AG04450 (cell line): ENCODE results near the gene NPBWR2. TPM values are rescaled to one million over a fixed set of nuclear protein-coding genes. Genes with fewer than 3 reads are reported as not detected.

Experiments used
- CTCF ChIA-PET: fragments of 300-600, 350-600 bp; formaldehyde crosslinking; extraction: SDS; loops from one replicate; lab custom pipeline; 2022; ENCODE audit warnings: antibody characterized with exemption, inconsistent platforms; lab: Charles Lee
- POLR2A ChIA-PET: fragments of 350-600 bp; formaldehyde crosslinking; extraction: SDS; loops from one replicate; lab custom pipeline; 2021; ENCODE audit warnings: antibody characterized with exemption, inconsistent platforms; lab: Yijun Ruan, JAX
- DNase-seq: peaks from one replicate; pipeline ENCODE4 v3.0.0-alpha.2; 2011; ENCODE audit warnings: low read depth, low spot score
- H3K27ac ChIP-seq: one replicate; pipeline ENCODE4 v1.5.1; 2012; ENCODE audit warnings: low read depth, low read length, control low read depth
- H3K27me3 ChIP-seq: one replicate; pipeline ENCODE4 v1.6.0; 2012; ENCODE audit warnings: low read length; ENCODE audit not compliant: control insufficient read depth, insufficient read depth
- H3K4me3 ChIP-seq: 2 replicates; pipeline ENCODE4 v1.5.1; 2011; ENCODE audit warnings: mild to moderate bottlenecking, low read depth, low read length, control low read depth
- H3K9me3 ChIP-seq: 2 replicates; pipeline ENCODE4 v1.5.1; 2012; ENCODE audit warnings: low read length; ENCODE audit not compliant: control insufficient read depth, insufficient read depth
- CTCF ChIP-seq: IDR thresholded peaks from 2 replicates; pipeline ENCODE4 v1.5.1; 2011; ENCODE audit warnings: low read depth, low read length, control low read depth, inconsistent platforms
- polyA plus RNA-seq: library from polyadenylated mRNA; depleted of rRNA; stranded (reverse); fragments of >200 nt; gene quantifications from 2 replicates; pipeline ENCODE4 v1.2.3, GENCODE V29; 2011

Gene NPBWR2
- polyA plus RNA-seq, 1 experiment, result not detected

- Histone ChIP-seq H3K27me3 (peaks cover 19% of the 10 kb centered on the region), H3K4me3 (no peak overlapping the region), H3K9me3 (no peaks in the 10 kb centered on the region; the same call in 1 of the 2 replicates), H3K27ac (no peak overlapping the region)
- ChIA-PET POLR2A (no interaction called here), CTCF (interaction anchor here (0.9 kb wide), 1 partner anchor 10 kb away, joined by 9 read pairs; no protein-coding TSS in a partner anchor)
- no peak for DNase-seq
- TF ChIP-seq CTCF, result no peak
Observed at GRCh38 chr20:64112691-64113443, 5.5 kb upstream of the NPBWR2 start.

GRCh38 chr20:64111841-64112641 is 4.7 kb upstream of the NPBWR2 start:
- ChIA-PET CTCF (no interaction called here), POLR2A (no interaction called here)
- Histone ChIP-seq H3K27me3 (peaks cover 25% of the 10 kb centered on the region), H3K4me3 (no peak overlapping the region), H3K27ac (no peak overlapping the region), H3K9me3 (no peaks in the 10 kb centered on the region; the same call in 1 of the 2 replicates)
- TF ChIP-seq CTCF, result no peak
- no peak for DNase-seq

GRCh38 chr20:64110411-64111068 is 3.2 kb upstream of the NPBWR2 start:
- peaks cover 23% of the 10 kb centered on the region for H3K27me3 ChIP-seq
- peaks cover 4% of the 10 kb centered on the region; the same call in 1 of the 2 replicates for H3K9me3 ChIP-seq
- no peak for TF ChIP-seq CTCF
- no peak overlapping the region for H3K27ac ChIP-seq
- ChIA-PET POLR2A (no interaction called here), CTCF (interaction anchor here (2.0 kb wide), 1 partner anchor 11 kb away, joined by 8 read pairs; no protein-coding TSS in a partner anchor)
- DNase-seq, result no peak
- H3K4me3 ChIP-seq, result no peak overlapping the region

- Histone ChIP-seq H3K27me3 (peaks cover 24% of the 10 kb centered on the region), H3K4me3 (no peak overlapping the region), H3K27ac (no peak overlapping the region), H3K9me3 (peaks cover 4% of the 10 kb centered on the region; the same call in 1 of the 2 replicates)
- POLR2A ChIA-PET, result no interaction called here
- CTCF ChIA-PET, result interaction anchor here (2.0 kb wide), 1 partner anchor 11 kb away, joined by 8 read pairs; no protein-coding TSS in a partner anchor
- no peak for DNase-seq
- TF ChIP-seq CTCF, result no peak
Observed at GRCh38 chr20:64109831-64110391, 2.5 kb upstream of the NPBWR2 start.
